Esophagus muscularis mucosa (tissue), 4 donors: ENCODE measurements around the gene MAP3K4. TPM values are rescaled to one million over a fixed set of nuclear protein-coding genes. Genes with fewer than 3 reads are reported as not detected.
"Not testable (repeated sequence)": the region's sequence is repeated elsewhere in the genome, so short reads cannot be mapped to it uniquely, and the experiment has no call there.

Experiments used
- DNase-seq: peaks from one replicate; pipeline ENCODE4 v3.0.0-alpha.2; 2017; ENCODE audit errors: extremely low spot score
- H3K27ac ChIP-seq, 4 donors: fragments of 200-600 bp; sonication (generic); replicated peaks in 1 of 4; 1 replicate in 3 of 4; 2 replicates in 1 of 4; pipeline ENCODE4 v1.5.1; 2016 to 2019; ENCODE audit warnings: mild to moderate bottlenecking in 1 of 4
- H3K27me3 ChIP-seq, 4 donors: fragments of 200-600 bp; sonication (generic); one replicate each; pipeline versions ENCODE4 v1.5.1 to v1.6.0; 2016 to 2019
- H3K36me3 ChIP-seq, 4 donors: fragments of 200-600 bp; sonication (generic); one replicate each; pipeline ENCODE4 v1.5.1; 2016 to 2019
- H3K4me1 ChIP-seq, 4 donors: fragments of 200-600 bp; sonication (generic); one replicate each; pipeline ENCODE4 v1.5.1; 2016 to 2019
- H3K4me3 ChIP-seq, 4 donors: fragments of 200-600 bp; sonication (generic); 1 replicate in 2 of 4; 2 replicates in 2 of 4; pipeline ENCODE4 v1.5.1; 2016 to 2019; ENCODE audit warnings: mild to moderate bottlenecking in 4 of 4, moderate library complexity in 1 of 4
- H3K9me3 ChIP-seq, 4 donors: fragments of 200-600 bp; sonication (generic); 1 replicate in 3 of 4; 2 replicates in 1 of 4; pipeline ENCODE4 v1.5.1; 2016 to 2019
- EP300 ChIP-seq: sonication (generic); formaldehyde crosslinking; IDR thresholded peaks from one replicate; pipeline ENCODE4 v1.6.1; 2017; ENCODE audit warnings: antibody characterized with exemption
- POLR2A ChIP-seq: fragments of 450-650 bp; IDR thresholded peaks from one replicate; pipeline ENCODE4 v1.6.1; 2017; ENCODE audit warnings: antibody characterized with exemption, moderate library complexity, mild to moderate bottlenecking, low read depth
- POLR2AphosphoS5 ChIP-seq, 2 donors: sonication (generic); formaldehyde crosslinking; IDR thresholded peaks; one replicate each; pipeline ENCODE4 v1.6.1; 2017; ENCODE audit warnings: antibody characterized with exemption in 2 of 2
- WGBS: methylation state at CpG from one replicate; pipeline ENCODE4 v1.1.5; 2018; 5-methylcytosine and 5-hydroxymethylcytosine counted together
- intact Hi-C: fragments of 100-400 bp; cut with DNase I; formaldehyde crosslinking; loops from one replicate; pipeline ENCODE4 v1.15.1; 2023
- total RNA-seq, 4 donors: library from RNA; depleted of rRNA; stranded (reverse); fragments of >200 nt; gene quantifications; one replicate each; pipeline versions ENCODE4 v1.1.0 to v1.2.1, GENCODE V29; 2016
- TF ChIP-seq, protein P1 (sequence below), 3 experiments: fragments of 200-600 bp in 2 of 3; fragments of 450-650 bp in 1 of 3; sonication (generic) in 2 of 3; IDR thresholded peaks; one replicate each; pipeline ENCODE4 v1.5.1; 2017 to 2019; ENCODE audit warnings: antibody characterized with exemption in 3 of 3, mild to moderate bottlenecking in 2 of 3, moderate library complexity in 1 of 3

MAP3K4 gene
- total RNA-seq, 4 donors from 2014 or later = 17.9 to 22.8 (median 21.5) TPM

DNA sequence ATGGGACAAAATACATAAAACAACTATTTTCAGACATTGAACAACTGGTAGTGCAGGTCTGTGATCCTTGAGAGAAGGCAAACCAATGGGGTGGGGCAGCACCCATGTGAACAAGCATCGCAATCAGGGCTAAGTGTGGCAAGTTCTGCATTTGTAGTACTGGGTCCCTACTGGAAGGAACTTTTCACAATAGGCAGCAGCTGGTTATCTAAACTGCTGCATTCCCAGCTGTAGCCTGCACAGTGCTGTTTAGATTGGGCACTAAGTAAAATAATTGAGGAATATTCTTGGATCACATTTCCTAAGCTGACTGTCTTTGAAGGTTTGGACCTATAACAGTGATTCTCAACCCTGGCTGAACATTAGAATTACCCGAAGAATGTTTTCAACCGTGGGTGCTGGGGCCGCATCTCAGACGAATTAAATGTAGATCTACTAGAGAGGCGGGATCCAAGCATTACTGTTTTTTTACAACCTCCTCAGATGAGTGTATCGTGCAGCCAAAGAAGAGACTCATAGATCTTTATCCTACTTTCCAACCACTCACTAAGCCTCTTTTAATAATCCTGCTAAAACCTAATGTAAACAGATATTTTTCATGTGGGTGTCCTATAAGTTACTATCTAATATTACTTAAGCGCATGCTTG is 12.4 kb upstream of the MAP3K4 start:
- Histone ChIP-seq H3K36me3 (no peaks in the 10 kb centered on the region), H3K27me3 (peaks cover 0 to 6% (median 0%) of the 10 kb centered on the region in 4 donors), H3K4me1 (peaks cover 9 to 32% (median 13%) of the 10 kb centered on the region in 4 donors), H3K4me3 (no peak overlapping the region), H3K27ac (peak overlapping the region in 1 of 4 donors; percentile 43), H3K9me3 (no peaks in the 10 kb centered on the region)
- intact Hi-C loops = no loop called here
- TF ChIP-seq, protein P1, sequence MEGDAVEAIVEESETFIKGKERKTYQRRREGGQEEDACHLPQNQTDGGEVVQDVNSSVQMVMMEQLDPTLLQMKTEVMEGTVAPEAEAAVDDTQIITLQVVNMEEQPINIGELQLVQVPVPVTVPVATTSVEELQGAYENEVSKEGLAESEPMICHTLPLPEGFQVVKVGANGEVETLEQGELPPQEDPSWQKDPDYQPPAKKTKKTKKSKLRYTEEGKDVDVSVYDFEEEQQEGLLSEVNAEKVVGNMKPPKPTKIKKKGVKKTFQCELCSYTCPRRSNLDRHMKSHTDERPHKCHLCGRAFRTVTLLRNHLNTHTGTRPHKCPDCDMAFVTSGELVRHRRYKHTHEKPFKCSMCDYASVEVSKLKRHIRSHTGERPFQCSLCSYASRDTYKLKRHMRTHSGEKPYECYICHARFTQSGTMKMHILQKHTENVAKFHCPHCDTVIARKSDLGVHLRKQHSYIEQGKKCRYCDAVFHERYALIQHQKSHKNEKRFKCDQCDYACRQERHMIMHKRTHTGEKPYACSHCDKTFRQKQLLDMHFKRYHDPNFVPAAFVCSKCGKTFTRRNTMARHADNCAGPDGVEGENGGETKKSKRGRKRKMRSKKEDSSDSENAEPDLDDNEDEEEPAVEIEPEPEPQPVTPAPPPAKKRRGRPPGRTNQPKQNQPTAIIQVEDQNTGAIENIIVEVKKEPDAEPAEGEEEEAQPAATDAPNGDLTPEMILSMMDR (IDR thresholded peaks at IDR 0.05) = no peak
- no peak for TF ChIP-seq POLR2A
- TF ChIP-seq POLR2AphosphoS5 (IDR thresholded peaks at IDR 0.05) = no peak
- TF ChIP-seq EP300 = no peak
- WGBS = 50% methylated on average over 8 of the region's 8 CpGs
- peak; percentile 37 for DNase-seq

DNA sequence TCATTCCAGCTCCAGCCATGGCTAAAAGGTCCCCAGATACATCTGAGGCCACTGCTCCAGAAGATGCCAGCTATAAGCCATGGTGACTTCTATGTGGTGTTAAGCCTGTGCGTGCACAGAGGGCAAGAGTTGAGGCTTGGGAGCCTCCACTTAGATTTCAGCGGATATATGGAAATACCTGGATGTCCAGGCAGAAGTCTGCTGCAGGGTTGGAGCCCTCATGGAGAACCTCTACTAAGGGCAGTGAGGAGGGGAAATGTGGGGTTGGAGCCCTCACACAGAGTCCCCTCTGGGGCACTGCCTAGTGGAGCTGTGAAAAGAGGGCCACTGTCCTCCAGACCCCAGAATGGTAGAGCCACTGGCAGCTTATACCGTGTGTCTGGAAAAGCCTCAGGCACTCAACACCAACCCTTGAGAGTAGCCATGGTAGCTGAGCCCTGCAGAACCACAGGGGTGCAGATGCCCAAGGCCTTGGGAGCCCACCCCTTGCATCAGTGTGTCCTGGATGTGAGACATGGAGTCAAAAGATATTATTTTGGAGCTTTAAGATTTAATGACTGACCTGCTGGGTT is 8.1 kb upstream of the MAP3K4 start:
- intact Hi-C loops, H3K36me3 ChIP-seq, H3K4me3 ChIP-seq, H3K9me3 ChIP-seq, H3K27ac ChIP-seq, H3K27me3 ChIP-seq: not testable (repeated sequence)
- DNase-seq = peak; percentile 60
- H3K4me1 ChIP-seq = peaks cover 0 to 14% (median 5%) of the 10 kb centered on the region in 4 donors
- WGBS = 92% methylated on average over 2 of the region's 3 CpGs

DNA sequence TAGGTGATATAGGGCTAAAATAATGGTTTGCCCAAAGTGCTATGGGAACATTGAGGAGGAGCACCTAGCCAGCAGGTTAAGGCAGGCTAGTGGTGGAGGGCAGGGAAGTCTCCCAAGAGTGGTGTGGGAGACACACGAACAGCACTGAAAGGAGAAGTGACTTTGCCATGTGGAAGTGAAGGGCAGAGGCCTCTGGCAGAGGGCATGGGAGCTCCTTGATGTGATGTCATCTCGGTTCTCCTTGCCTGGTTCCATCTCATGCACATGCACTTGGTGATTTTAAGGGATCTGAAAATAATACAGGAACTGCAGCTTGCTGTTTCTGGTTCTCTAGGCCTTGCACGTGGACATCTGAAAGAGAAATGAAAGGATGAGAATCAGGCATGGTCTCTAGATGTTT is 4.7 kb upstream of the MAP3K4 start:
- TF ChIP-seq EP300 (no peak), POLR2AphosphoS5 (IDR thresholded peaks at IDR 0.05) (no peak), POLR2A (no peak)
- TF ChIP-seq, protein P1 (IDR thresholded peaks at IDR 0.05) = no peak
- Histone ChIP-seq H3K4me3 (no peak overlapping the region), H3K27ac (no peak overlapping the region), H3K36me3 (no peaks in the 10 kb centered on the region), H3K9me3 (no peaks in the 10 kb centered on the region), H3K4me1 (peaks cover 0 to 6% (median 2%) of the 10 kb centered on the region in 4 donors), H3K27me3 (peaks cover 0 to 6% (median 0%) of the 10 kb centered on the region in 4 donors)
- 78% methylated on average over 3 of the region's 3 CpGs for WGBS
- intact Hi-C loops = no loop called here
- peak; percentile 42 for DNase-seq

DNA sequence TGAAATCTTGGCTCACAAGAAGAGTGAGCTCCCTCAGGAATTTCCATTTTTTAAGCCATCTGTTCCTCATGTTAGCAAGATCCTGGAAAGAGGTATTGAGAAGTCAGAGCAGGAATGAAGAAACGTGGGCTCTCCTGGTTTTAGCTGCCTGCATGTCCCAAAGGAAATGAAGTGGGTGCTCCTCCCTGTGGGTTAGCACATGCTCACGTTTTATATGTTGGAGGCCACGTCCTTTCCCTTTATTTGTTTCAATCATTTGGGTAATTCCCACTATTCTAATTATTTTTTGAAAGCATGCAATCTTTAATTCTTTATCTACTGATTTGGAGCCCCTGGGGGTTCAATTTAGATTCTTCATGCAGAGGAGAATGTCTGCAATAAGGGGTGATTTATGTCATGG is 4.3 kb upstream of the MAP3K4 start:
- Histone ChIP-seq H3K36me3 (no peaks in the 10 kb centered on the region), H3K27ac (no peak overlapping the region), H3K9me3 (no peaks in the 10 kb centered on the region), H3K4me3 (no peak overlapping the region), H3K27me3 (peaks cover 0 to 6% (median 0%) of the 10 kb centered on the region in 4 donors), H3K4me1 (peaks cover 0 to 7% (median 2%) of the 10 kb centered on the region in 4 donors)
- TF ChIP-seq POLR2AphosphoS5 (IDR thresholded peaks at IDR 0.05) = no peak
- TF ChIP-seq, protein P1 (IDR thresholded peaks at IDR 0.05) = no peak
- no peak for TF ChIP-seq POLR2A
- no peak for TF ChIP-seq EP300
- 78% methylated on average over 3 of the region's 3 CpGs for WGBS
- peak; percentile 17 for DNase-seq
- intact Hi-C loops = no loop called here

DNA sequence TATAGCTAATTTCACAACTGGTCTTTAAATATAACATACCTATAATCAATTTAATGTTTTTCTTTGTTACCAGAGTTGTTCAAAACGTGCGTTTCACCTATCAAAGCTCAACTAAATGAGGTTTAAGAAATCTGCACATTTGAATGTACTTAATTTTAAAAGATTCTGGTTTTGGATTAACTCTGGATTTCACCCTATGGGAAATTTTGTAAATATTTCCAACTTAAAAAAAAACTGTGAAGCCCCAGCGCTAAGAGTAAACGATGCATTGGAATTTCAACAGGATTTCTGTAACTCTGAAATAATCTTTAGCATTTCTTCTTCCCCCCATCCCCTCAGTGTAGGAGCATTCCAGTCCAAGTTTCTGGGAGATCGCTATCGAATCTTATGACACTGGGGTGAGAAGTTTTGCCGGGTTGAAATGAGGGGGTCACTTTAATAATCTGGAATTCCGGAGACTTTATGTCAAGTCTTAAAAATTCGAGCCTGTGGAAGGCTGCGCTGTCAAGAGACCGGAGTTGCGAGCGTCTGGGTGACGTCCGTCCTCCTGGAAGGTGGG is 643 bp upstream of the MAP3K4 start:
- 2% methylated on average over 15 of the region's 15 CpGs for WGBS
- Histone ChIP-seq H3K4me1 (peaks cover 10 to 37% (median 28%) of the 10 kb centered on the region in 4 donors), H3K36me3 (no peaks in the 10 kb centered on the region), H3K27me3 (no peaks in the 10 kb centered on the region), H3K4me3 (peak overlapping the region; percentile 72 to 99 (median 95)), H3K27ac (peak overlapping the region; percentile 88 to 95 (median 94)), H3K9me3 (no peaks in the 10 kb centered on the region)
- no peak for TF ChIP-seq POLR2AphosphoS5 (IDR thresholded peaks at IDR 0.05)
- TF ChIP-seq POLR2A = no peak
- TF ChIP-seq, protein P1 (IDR thresholded peaks at IDR 0.05) = no peak
- no peak for TF ChIP-seq EP300
- DNase-seq = no peak
- intact Hi-C loops = no loop called here
